ENCODE data around the gene DNASE1L3. TPM values are rescaled to one million over a fixed set of nuclear protein-coding genes. Genes with fewer than 3 reads are reported as not detected.
A peak's percentile ranks its signal among the peaks of the same experiment; 100 is the strongest.
"Not testable (repeated sequence)": the region's sequence is repeated elsewhere in the genome, so short reads cannot be mapped to it uniquely, and the experiment has no call there.

The DNASE1L3 gene
- total and polyA plus RNA-seq, 2 experiments from 2014 or later = 0.39 to 0.94 TPM

GRCh38 chr3:58206406-58207011 lies 4.3 kb downstream of the DNASE1L3 start:
- H3K4me1 ChIP-seq (ENCODE audit: low read depth) = peaks cover 3% of the 10 kb centered on the region
- peak in 1 of 2 donors; percentile 38 for DNase-seq (ENCODE audit: low read depth in 1 of 2, low spot score in 1 of 2)
- no peak for TF ChIP-seq CTCF (IDR thresholded peaks at IDR 0.05; ENCODE audit: low read depth, low read length)
- H3K4me3 ChIP-seq = no peak overlapping the region
- no peaks in the 10 kb centered on the region for H3K9me3 ChIP-seq (ENCODE audit: low read depth)
- H3K27me3 ChIP-seq = peaks cover 4% of the 10 kb centered on the region
- H3K27ac ChIP-seq = no peak overlapping the region
- H3K36me3 ChIP-seq = no peaks in the 10 kb centered on the region

GRCh38 chr3:58205981-58206380 lies 4.8 kb downstream of the DNASE1L3 start:
- TF ChIP-seq CTCF (IDR thresholded peaks at IDR 0.05; ENCODE audit: low read depth, low read length) = no peak
- Histone ChIP-seq H3K4me1 (ENCODE audit: low read depth) (peaks cover 3% of the 10 kb centered on the region), H3K27ac (no peak overlapping the region), H3K36me3 (no peaks in the 10 kb centered on the region), H3K27me3 (peaks cover 4% of the 10 kb centered on the region), H3K9me3 (ENCODE audit: low read depth) (no peaks in the 10 kb centered on the region), H3K4me3 (no peak overlapping the region)
- no peak for DNase-seq (ENCODE audit: low read depth in 1 of 2, low spot score in 1 of 2)

- Histone ChIP-seq H3K4me3 (no peak overlapping the region), H3K27me3 (no peaks in the 10 kb centered on the region), H3K4me1 (ENCODE audit: low read depth) (peaks cover 3% of the 10 kb centered on the region), H3K9me3 (ENCODE audit: low read depth) (no peaks in the 10 kb centered on the region), H3K36me3 (no peaks in the 10 kb centered on the region), H3K27ac (no peak overlapping the region)
- no peak for TF ChIP-seq CTCF (IDR thresholded peaks at IDR 0.05; ENCODE audit: low read depth, low read length)
- no peak for DNase-seq (ENCODE audit: low read depth in 1 of 2, low spot score in 1 of 2)
Measured at GRCh38 chr3:58204720-58205119, 6.1 kb downstream of the DNASE1L3 start.

DNA sequence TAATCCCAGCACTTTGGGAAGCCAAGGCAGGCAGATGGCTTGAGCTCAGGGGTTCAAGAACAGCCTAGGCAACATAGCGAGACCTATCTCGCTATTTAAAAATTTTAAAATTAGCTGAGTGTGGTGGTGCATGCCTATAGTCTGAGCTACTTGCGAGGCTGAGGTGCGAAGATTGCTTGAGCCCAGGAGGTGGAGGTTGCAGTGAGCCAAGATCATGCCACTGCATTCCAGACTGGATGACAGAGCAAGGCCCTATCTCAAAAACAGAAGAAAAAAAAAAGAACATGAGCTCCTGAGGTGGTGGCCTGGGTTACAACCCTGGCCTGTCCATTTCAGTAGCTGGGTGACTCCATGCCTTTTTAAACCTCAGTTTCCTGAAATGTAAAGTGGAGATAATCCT lies 7.2 kb downstream of the DNASE1L3 start:
- TF ChIP-seq CTCF (IDR thresholded peaks at IDR 0.05; ENCODE audit: low read depth, low read length) = no peak
- H3K27ac ChIP-seq = no peak overlapping the region
- H3K36me3 ChIP-seq = no peaks in the 10 kb centered on the region
- no peak overlapping the region for H3K4me3 ChIP-seq
- no peaks in the 10 kb centered on the region for H3K27me3 ChIP-seq
- peaks cover 3% of the 10 kb centered on the region for H3K4me1 ChIP-seq (ENCODE audit: low read depth)
- no peaks in the 10 kb centered on the region for H3K9me3 ChIP-seq (ENCODE audit: low read depth)
- no peak for DNase-seq (ENCODE audit: low read depth in 1 of 2, low spot score in 1 of 2)

DNA sequence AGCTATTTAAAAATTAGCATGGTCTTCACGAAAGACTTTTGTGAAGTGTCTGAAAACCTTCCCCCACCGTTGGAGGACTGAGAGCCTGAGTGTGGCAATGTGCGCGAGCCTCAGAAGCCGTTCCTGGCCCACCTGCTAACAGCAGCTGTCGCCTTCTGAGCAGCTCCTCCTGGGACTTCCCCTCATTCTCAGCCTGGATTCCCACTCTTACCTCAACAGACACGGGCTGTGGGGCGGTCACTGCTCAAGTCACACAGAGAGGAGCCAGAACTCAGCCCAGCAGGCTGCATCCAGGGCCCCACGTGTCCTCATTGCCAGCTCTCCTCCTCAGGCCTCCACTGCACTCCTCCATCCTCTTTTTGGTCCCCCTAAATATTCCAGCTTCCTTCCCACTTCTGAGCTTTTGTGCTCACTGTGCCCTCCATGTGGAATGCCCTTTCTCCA lies 7.8 kb downstream of the DNASE1L3 start:
- TF ChIP-seq CTCF (IDR thresholded peaks at IDR 0.05; ENCODE audit: low read depth, low read length) = no peak
- no peaks in the 10 kb centered on the region for H3K9me3 ChIP-seq (ENCODE audit: low read depth)

DNA sequence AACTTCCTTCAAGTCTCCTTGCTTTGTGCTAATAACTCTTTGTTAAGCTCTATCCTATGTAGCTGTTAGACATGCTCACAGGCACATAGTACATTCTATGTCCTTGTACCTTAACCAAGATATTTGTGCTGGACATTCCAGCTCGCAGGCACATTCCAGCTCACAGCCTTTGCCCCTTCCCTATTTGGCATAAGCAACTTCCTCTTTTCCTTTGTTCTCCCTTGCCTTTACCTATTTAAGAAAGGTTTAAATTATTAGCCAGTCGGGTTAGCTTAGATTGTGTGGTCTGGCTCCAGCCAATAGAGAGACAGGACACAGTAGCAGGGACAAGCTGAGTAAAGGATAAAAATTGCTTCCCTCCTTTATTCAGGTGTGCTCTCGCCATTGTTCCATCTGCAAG lies 9.3 kb downstream of the DNASE1L3 start:
- not testable (repeated sequence) for H3K27me3 ChIP-seq; H3K4me1 ChIP-seq (ENCODE audit: low read depth); DNase-seq (ENCODE audit: low read depth in 1 of 2, low spot score in 1 of 2); H3K4me3 ChIP-seq; H3K36me3 ChIP-seq; H3K9me3 ChIP-seq (ENCODE audit: low read depth)
- peak overlapping the region; percentile 78 for H3K27ac ChIP-seq

More for the DNA sequence above, 7.8 kb downstream of the DNASE1L3 start:
- Histone ChIP-seq H3K27me3 (no peaks in the 10 kb centered on the region), H3K4me1 (ENCODE audit: low read depth) (peaks cover 2% of the 10 kb centered on the region), H3K4me3 (no peak overlapping the region), H3K27ac (no peak overlapping the region), H3K36me3 (no peaks in the 10 kb centered on the region)
- DNase-seq (ENCODE audit: low read depth in 1 of 2, low spot score in 1 of 2) = no peak
